Renal cortex interstitium (tissue), 11 donors: ENCODE results near the gene CUX1. TPM values are rescaled to one million over a fixed set of nuclear protein-coding genes. Genes with fewer than 3 reads are reported as not detected.

ENCODE experiments used
- DNase-seq, 11 donors: peaks; one replicate each; pipeline ENCODE4 v3.0.0-alpha.2; 2013; ENCODE audit warnings: low read depth in 9 of 11, low spot score in 4 of 11; ENCODE audit errors: extremely low read depth in 1 of 11
- polyA plus RNA-seq, 3 donors: library from polyadenylated mRNA; unstranded; fragments of 120-200 nt; gene quantifications; one replicate each; pipeline ENCODE4 v1.2.1, GENCODE V29; 2013; ENCODE audit not compliant: insufficient read length in 3 of 3

The CUX1 gene
- polyA plus RNA-seq, 3 donors = 93.9 to 103 (median 98.0) TPM

- no peak for DNase-seq
Measured at GRCh38 chr7:102184303-102184702, 366.9 kb downstream of the CUX1 start.

- DNase-seq = no peak
Measured at GRCh38 chr7:102185796-102186195, 368.4 kb downstream of the CUX1 start.

- DNase-seq = no peak
Measured at GRCh38 chr7:102186306-102186705, 368.9 kb downstream of the CUX1 start.

GRCh38 chr7:102188746-102189145 lies 371.3 kb downstream of the CUX1 start:
- DNase-seq = peak in 1 of 11 donors; percentile 19

- no peak for DNase-seq
Measured at GRCh38 chr7:102189756-102190155, 372.3 kb downstream of the CUX1 start.

- no peak for DNase-seq
Measured at GRCh38 chr7:102190776-102191350, 373.4 kb downstream of the CUX1 start.

GRCh38 chr7:102191556-102192379 lies 374.3 kb downstream of the CUX1 start:
- DNase-seq = no peak

- DNase-seq = no peak
Measured at GRCh38 chr7:102192790-102193189, 375.4 kb downstream of the CUX1 start.

GRCh38 chr7:102193806-102194205 lies 376.4 kb downstream of the CUX1 start:
- no peak for DNase-seq

- no peak for DNase-seq
Measured at GRCh38 chr7:102195361-102195760, 377.9 kb downstream of the CUX1 start.

- DNase-seq = no peak
Measured at GRCh38 chr7:102196028-102196427, 378.6 kb downstream of the CUX1 start.

GRCh38 chr7:102197161-102197560 lies 379.7 kb downstream of the CUX1 start:
- DNase-seq = no peak

GRCh38 chr7:102197599-102197998 lies 380.2 kb downstream of the CUX1 start:
- no peak for DNase-seq

- DNase-seq = no peak
Measured at GRCh38 chr7:102198417-102198956, 381.1 kb downstream of the CUX1 start.

GRCh38 chr7:102201576-102201975 lies 384.1 kb downstream of the CUX1 start:
- DNase-seq = no peak

GRCh38 chr7:102202556-102202955 lies 385.1 kb downstream of the CUX1 start:
- no peak for DNase-seq

GRCh38 chr7:102203218-102203617 lies 385.8 kb downstream of the CUX1 start:
- DNase-seq = no peak

GRCh38 chr7:102204212-102204611 lies 386.8 kb downstream of the CUX1 start:
- DNase-seq = no peak

- DNase-seq = no peak
Measured at GRCh38 chr7:102205915-102206314, 388.5 kb downstream of the CUX1 start.

- peak in 10 of 11 donors; percentile 4 to 59 (median 38) for DNase-seq
Measured at GRCh38 chr7:102208826-102209225, 391.4 kb downstream of the CUX1 start.
